Measurements from ENCODE around the gene ACD. TPM values are rescaled to one million over a fixed set of nuclear protein-coding genes. Genes with fewer than 3 reads are reported as not detected.
A peak's percentile ranks its signal among the peaks of the same experiment; 100 is the strongest.

The ACD gene
- total and polyA plus RNA-seq, 2 of the 4 experiments (the other 2 are of a cell fraction), result 15.6 to 31.1 TPM

- Histone ChIP-seq H3K56ac (ENCODE audit: extremely low read depth, insufficient read depth, low read length) (no peak overlapping the region), H2BK20ac (ENCODE audit: low read depth, low read length) (no peak overlapping the region), H2AFZ (replicated peaks; ENCODE audit: low read length, poor library complexity) (peak overlapping the region; percentile 58), H3K4me3 (ENCODE audit: insufficient read depth, low read depth, low read length) (peak overlapping the region; percentile 51), H2BK5ac (ENCODE audit: low read depth, low read length, poor library complexity, severe bottlenecking) (no peak overlapping the region), H3K27ac (ENCODE audit: insufficient read depth, low read length) (no peak overlapping the region), H3K79me1 (ENCODE audit: low read depth in 1 of 2, low read length in 2 of 2) (peaks cover 3 to 9% of the 10 kb centered on the region in 2 experiments; a peak in 3 of 4 replicates), H2BK120ac (ENCODE audit: low read depth, low read length) (no peak overlapping the region), H3K36me3 (ENCODE audit: control insufficient read depth, insufficient read depth, low read length) (0 out of 2 replicates have a peak, but pooled peaks cover 1% of the 10 kb centered on the region), H4K8ac (ENCODE audit: low read depth in 2 of 2, low read length in 2 of 2) (no peak overlapping the region), H3K18ac (ENCODE audit: low read depth, low read length) (no peak overlapping the region), H3K14ac (replicated peaks; ENCODE audit: low read depth, low read length) (no peak overlapping the region), H3K4me2 (ENCODE audit: low read depth, low read length) (peak overlapping the region; percentile 87), H3K4me1 (ENCODE audit: control insufficient read depth, insufficient read depth, low read length) (peaks cover 6% of the 10 kb centered on the region; the same call in 1 of the 2 replicates), H4K91ac (ENCODE audit: insufficient read depth, low read depth, low read length) (no peak overlapping the region), H4K5ac (ENCODE audit: low read depth, low read length) (no peak overlapping the region), H3K9me1 (ENCODE audit: insufficient read depth, low read length) (peaks cover 4% of the 10 kb centered on the region), H3K27me3 (ENCODE audit: control insufficient read depth, insufficient read depth, low read length) (peaks cover 35% of the 10 kb centered on the region), H2AK5ac (ENCODE audit: low read depth, low read length) (peak overlapping the region; percentile 50; the same call in 1 of the 2 replicates), H2BK15ac (ENCODE audit: low read depth, low read length) (no peak overlapping the region), H3K9me3 (ENCODE audit: control insufficient read depth, insufficient read depth, low read length) (no peaks in the 10 kb centered on the region), H2AK9ac (replicated peaks; ENCODE audit: low read depth, low read length, poor library complexity) (no peak overlapping the region), H4K20me1 (ENCODE audit: insufficient read depth, low read length) (peaks cover 13% of the 10 kb centered on the region), H3K23ac (ENCODE audit: low read depth, low read length) (0 out of 2 replicates have a peak overlapping the region, but pooled peaks have one; percentile 78), H3K4ac (ENCODE audit: low read depth, low read length) (no peak overlapping the region), H3K9ac (ENCODE audit: low read depth, low read length) (0 out of 2 replicates have a peak overlapping the region, but pooled peaks have one; percentile 33)
- ChIA-PET CTCF (no interaction called here), POLR2A (ENCODE audit: unreplicated experiment) (no interaction called here)
- ATAC-seq (ENCODE audit: low read depth) (peak; percentile 35), DNase-seq (no peak)
- no TSS peak for BruUV-seq (replicated peaks)
- 35% methylated on average over 11 of the region's 25 CpGs; no CpG with 5 or more reads in 1 of the 2 experiments for WGBS, 2 experiments (ENCODE audit: extremely low coverage in 2 of 2, insufficient read length in 1 of 2)
- intact Hi-C loops (cut with micrococcal nuclease), result no loop called here
- dilution Hi-C loops (cut with HindIII; ENCODE audit: low sequenced_read_pairs, unreplicated experiment), result no loop called here
- in situ Hi-C loops (cut with MboI; ENCODE audit: low sequenced_read_pairs), result no loop called here
- TF ChIP-seq BHLHE40 (IDR thresholded peaks at IDR 0.05; ENCODE audit: low read depth, low read length) (peak; percentile 52; the same call in 1 of the 2 replicates), ELK1 (IDR thresholded peaks at IDR 0.05; ENCODE audit: borderline replicate concordance, low read depth, low read length) (no peak), FOS (IDR thresholded peaks at IDR 0.05; ENCODE audit: low read depth, low read length) (no peak)
These were observed 6.2 kb downstream of the ACD start for GRCh38 chr16:67653789-67654402.

All from IMR-90 (cell line).